GM23338 (cell line): Measurements from ENCODE around the gene ATP8A2. TPM values are rescaled to one million over a fixed set of nuclear protein-coding genes. Genes with fewer than 3 reads are reported as not detected.

Experiments
- ATAC-seq: fragments of 200-7000 bp; cut with Tn5 transposase; 3 replicates; pipeline ENCODE4 v1.9.1; 2020
- DNase-seq: peaks from one replicate; pipeline ENCODE4 v3.0.0-alpha.2; 2015; ENCODE audit warnings: low spot score
- H2AFZ ChIP-seq: fragments of 200-600 bp; sonication (generic); 2 replicates; pipeline ENCODE4 v1.8.0; 2016; ENCODE audit warnings: antibody characterized with exemption, mild to moderate bottlenecking, moderate library complexity
- H3F3A ChIP-seq: fragments of 200-600 bp; sonication (generic); replicated peaks from 2 replicates; pipeline ENCODE4 v1.8.0; 2017; ENCODE audit warnings: antibody characterized with exemption, mixed run types, low read depth
- H3K27ac ChIP-seq: fragments of 200-600 bp; sonication (generic); 2 replicates; pipeline ENCODE4 v1.6.1; 2016; ENCODE audit warnings: low read depth
- H3K27me3 ChIP-seq: fragments of 200-600 bp; sonication (generic); 2 replicates; pipeline ENCODE4 v1.8.0; 2016; ENCODE audit warnings: mild to moderate bottlenecking, mixed run types, moderate library complexity; ENCODE audit not compliant: insufficient read depth
- H3K36me3 ChIP-seq: fragments of 200-600 bp; sonication (generic); 2 replicates; pipeline ENCODE4 v1.8.0; 2016; ENCODE audit warnings: mild to moderate bottlenecking; ENCODE audit not compliant: insufficient read depth
- H3K4me1 ChIP-seq: fragments of 200-600 bp; sonication (generic); 2 replicates; pipeline ENCODE4 v1.8.0; 2016; ENCODE audit warnings: mild to moderate bottlenecking, moderate library complexity; ENCODE audit not compliant: insufficient read depth
- H3K4me2 ChIP-seq: fragments of 200-600 bp; sonication (generic); 2 replicates; pipeline ENCODE4 v1.7.1; 2017; ENCODE audit warnings: mixed run types
- H3K4me3 ChIP-seq: fragments of 200-600 bp; sonication (generic); 2 replicates; pipeline ENCODE4 v1.6.1; 2016; ENCODE audit warnings: mixed run types
- H3K79me2 ChIP-seq: fragments of 200-600 bp; sonication (generic); replicated peaks from 2 replicates; pipeline ENCODE4 v1.8.0; 2017; ENCODE audit warnings: mild to moderate bottlenecking; ENCODE audit not compliant: insufficient read depth
- H3K9me2 ChIP-seq: fragments of 200-600 bp; sonication (generic); 2 replicates; pipeline ENCODE4 v1.8.0; 2017; ENCODE audit not compliant: insufficient read depth
- H4K20me1 ChIP-seq: fragments of 200-600 bp; sonication (generic); replicated peaks from 2 replicates; pipeline ENCODE4 v1.8.0; 2017; ENCODE audit warnings: mild to moderate bottlenecking; ENCODE audit not compliant: insufficient read depth
- H3K27ac Mint-ChIP-seq: 2 replicates; pipeline ENCODE4 v1.8.0; 2020; ENCODE audit warnings: inconsistent platforms, mild to moderate bottlenecking, moderate library complexity, mixed read lengths
- H3K27me3 Mint-ChIP-seq: 3 replicates; pipeline ENCODE4 v1.8.0; 2022; ENCODE audit warnings: low read depth, mild to moderate bottlenecking, moderate library complexity, mixed read lengths, inconsistent platforms; ENCODE audit not compliant: insufficient read depth, poor library complexity
- H3K36me3 Mint-ChIP-seq: 3 replicates; pipeline ENCODE4 v1.8.0; 2021; ENCODE audit warnings: low read depth, mild to moderate bottlenecking, inconsistent platforms, moderate library complexity, mixed read lengths
- H3K4me1 Mint-ChIP-seq: 3 replicates; pipeline ENCODE4 v1.8.0; 2020; ENCODE audit warnings: mild to moderate bottlenecking, inconsistent platforms, mixed read lengths
- H3K4me3 Mint-ChIP-seq: 3 replicates; pipeline ENCODE4 v1.8.0; 2021; ENCODE audit warnings: moderate library complexity, mild to moderate bottlenecking, inconsistent platforms, mixed read lengths
- H3K9me3 Mint-ChIP-seq: 3 replicates; pipeline ENCODE4 v1.8.0; 2020; ENCODE audit warnings: moderate library complexity, mild to moderate bottlenecking, inconsistent platforms, mixed read lengths
- CREB1 ChIP-seq: fragments of 250-450 bp; sonication (Bioruptor Pico); IDR thresholded peaks from 2 replicates; pipeline ENCODE4 v1.5.0; 2020; ENCODE audit warnings: low read depth, mild to moderate bottlenecking, moderate library complexity
- CTCF ChIP-seq, 2 experiments: fragments of 200-600 bp in 1 of 2; sonication (generic) in 1 of 2; conservative IDR thresholded peaks; 2 replicates each; pipeline versions ENCODE4 v1.5.1 to v1.6.1; 2016 to 2017; ENCODE audit warnings: antibody characterized with exemption in 2 of 2, low read depth in 2 of 2, mild to moderate bottlenecking in 2 of 2, moderate library complexity in 1 of 2
- EZH2 ChIP-seq: fragments of 200-600 bp; sonication (generic); IDR thresholded peaks from one replicate; pipeline ENCODE4 v1.8.0; 2017; ENCODE audit warnings: antibody characterized with exemption, mild to moderate bottlenecking, low read depth; ENCODE audit not compliant: unreplicated experiment
- EZH2phosphoT487 ChIP-seq: fragments of 200-600 bp; sonication (generic); IDR thresholded peaks from one replicate; pipeline ENCODE4 v1.8.1; 2018; ENCODE audit warnings: antibody characterized with exemption; ENCODE audit not compliant: unreplicated experiment
- JUNB ChIP-seq: IDR thresholded peaks from one replicate; pipeline ENCODE4 v1.6.1; 2016; ENCODE audit warnings: antibody characterized with exemption; ENCODE audit not compliant: unreplicated experiment
- NANOG ChIP-seq: IDR thresholded peaks from 2 replicates; pipeline ENCODE4 v1.6.1; 2016; ENCODE audit warnings: antibody characterized with exemption, borderline replicate concordance
- POLR2AphosphoS5 ChIP-seq: IDR thresholded peaks from 2 replicates; pipeline ENCODE4 v1.6.1; 2016; ENCODE audit warnings: antibody characterized with exemption, low read depth
- REST ChIP-seq: IDR thresholded peaks from one replicate; pipeline ENCODE4 v1.6.1; 2018; ENCODE audit warnings: antibody characterized with exemption; ENCODE audit not compliant: unreplicated experiment
- STAT1 ChIP-seq: IDR thresholded peaks from one replicate; pipeline ENCODE4 v1.6.1; 2016; ENCODE audit warnings: antibody characterized with exemption; ENCODE audit not compliant: unreplicated experiment
- ZNF114 ChIP-seq: fragments of 250-450 bp; sonication (Bioruptor Pico); IDR thresholded peaks from 2 replicates; pipeline ENCODE4 v1.5.0; 2020; ENCODE audit warnings: mild to moderate bottlenecking, moderate library complexity
- ZNF331 ChIP-seq: fragments of 250-450 bp; sonication (Bioruptor Pico); IDR thresholded peaks from 2 replicates; pipeline ENCODE4 v1.5.0; 2020; ENCODE audit warnings: low read depth, mild to moderate bottlenecking, moderate library complexity
- polyA plus RNA-seq: library from polyadenylated mRNA; unstranded; fragments of >200 nt; fragmentation: Nextera tagmentation; extraction: Ambion mirVana; gene quantifications from 2 replicates; pipeline ENCODE4 v1.2.1, GENCODE V29; 2016
- total RNA-seq: library from RNA; depleted of rRNA; stranded (reverse); fragments of >200 nt; shearing (Covaris generic); gene quantifications from 2 replicates; pipeline ENCODE4 v1.2.3, GENCODE V29; 2014
- TF ChIP-seq, protein P1 (sequence below): fragments of 250-450 bp; sonication (Bioruptor Pico); IDR thresholded peaks from 2 replicates; pipeline ENCODE4 v1.5.0; 2020; ENCODE audit warnings: mild to moderate bottlenecking, moderate library complexity
- TF ChIP-seq, protein P2 (sequence below): IDR thresholded peaks from 2 replicates; pipeline ENCODE4 v1.6.1; 2016; ENCODE audit warnings: antibody characterized with exemption

The ATP8A2 gene
- total and polyA plus RNA-seq, 2 experiments from 2014 or later, result 5.7 to 8.8 TPM

DNA sequence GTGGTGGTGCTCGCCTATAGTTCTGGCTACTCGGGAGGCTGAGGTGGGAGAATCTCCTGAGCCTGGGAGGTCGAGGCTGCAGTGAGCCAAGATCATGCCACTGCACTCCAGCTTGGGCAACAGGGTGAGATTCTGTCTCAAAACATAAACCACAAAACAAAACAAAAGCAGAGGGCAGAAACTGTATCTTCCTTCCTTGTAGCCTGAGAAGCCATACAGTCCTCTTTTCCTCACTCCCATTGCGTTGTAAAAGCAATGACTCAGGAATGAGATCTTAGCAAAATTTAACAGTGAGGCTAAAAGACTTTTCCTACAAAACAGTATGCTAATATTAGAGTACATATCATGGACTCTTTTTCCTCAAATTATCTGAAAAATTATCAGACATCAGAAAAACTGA, 549.2 kb downstream of the ATP8A2 start:
- Mint-ChIP-seq H3K27me3 (peaks cover 3% of the 10 kb centered on the region), H3K4me3 (no peak overlapping the region), H3K9me3 (no peaks in the 10 kb centered on the region), H3K27ac (no peak overlapping the region), H3K4me1 (peaks cover 29% of the 10 kb centered on the region), H3K36me3 (no peaks in the 10 kb centered on the region)
- no peak overlapping the region for H3K27ac ChIP-seq
- no peak overlapping the region for H3K4me3 ChIP-seq
- no peaks in the 10 kb centered on the region for H3K9me2 ChIP-seq
- DNase-seq (no peak), ATAC-seq (no peak)
- no peak overlapping the region for H2AFZ ChIP-seq
- H3K36me3 ChIP-seq, result no peaks in the 10 kb centered on the region
- peaks cover 14% of the 10 kb centered on the region for H3K4me1 ChIP-seq
- H3K79me2 ChIP-seq, result no peaks in the 10 kb centered on the region
- TF ChIP-seq, protein P1, sequence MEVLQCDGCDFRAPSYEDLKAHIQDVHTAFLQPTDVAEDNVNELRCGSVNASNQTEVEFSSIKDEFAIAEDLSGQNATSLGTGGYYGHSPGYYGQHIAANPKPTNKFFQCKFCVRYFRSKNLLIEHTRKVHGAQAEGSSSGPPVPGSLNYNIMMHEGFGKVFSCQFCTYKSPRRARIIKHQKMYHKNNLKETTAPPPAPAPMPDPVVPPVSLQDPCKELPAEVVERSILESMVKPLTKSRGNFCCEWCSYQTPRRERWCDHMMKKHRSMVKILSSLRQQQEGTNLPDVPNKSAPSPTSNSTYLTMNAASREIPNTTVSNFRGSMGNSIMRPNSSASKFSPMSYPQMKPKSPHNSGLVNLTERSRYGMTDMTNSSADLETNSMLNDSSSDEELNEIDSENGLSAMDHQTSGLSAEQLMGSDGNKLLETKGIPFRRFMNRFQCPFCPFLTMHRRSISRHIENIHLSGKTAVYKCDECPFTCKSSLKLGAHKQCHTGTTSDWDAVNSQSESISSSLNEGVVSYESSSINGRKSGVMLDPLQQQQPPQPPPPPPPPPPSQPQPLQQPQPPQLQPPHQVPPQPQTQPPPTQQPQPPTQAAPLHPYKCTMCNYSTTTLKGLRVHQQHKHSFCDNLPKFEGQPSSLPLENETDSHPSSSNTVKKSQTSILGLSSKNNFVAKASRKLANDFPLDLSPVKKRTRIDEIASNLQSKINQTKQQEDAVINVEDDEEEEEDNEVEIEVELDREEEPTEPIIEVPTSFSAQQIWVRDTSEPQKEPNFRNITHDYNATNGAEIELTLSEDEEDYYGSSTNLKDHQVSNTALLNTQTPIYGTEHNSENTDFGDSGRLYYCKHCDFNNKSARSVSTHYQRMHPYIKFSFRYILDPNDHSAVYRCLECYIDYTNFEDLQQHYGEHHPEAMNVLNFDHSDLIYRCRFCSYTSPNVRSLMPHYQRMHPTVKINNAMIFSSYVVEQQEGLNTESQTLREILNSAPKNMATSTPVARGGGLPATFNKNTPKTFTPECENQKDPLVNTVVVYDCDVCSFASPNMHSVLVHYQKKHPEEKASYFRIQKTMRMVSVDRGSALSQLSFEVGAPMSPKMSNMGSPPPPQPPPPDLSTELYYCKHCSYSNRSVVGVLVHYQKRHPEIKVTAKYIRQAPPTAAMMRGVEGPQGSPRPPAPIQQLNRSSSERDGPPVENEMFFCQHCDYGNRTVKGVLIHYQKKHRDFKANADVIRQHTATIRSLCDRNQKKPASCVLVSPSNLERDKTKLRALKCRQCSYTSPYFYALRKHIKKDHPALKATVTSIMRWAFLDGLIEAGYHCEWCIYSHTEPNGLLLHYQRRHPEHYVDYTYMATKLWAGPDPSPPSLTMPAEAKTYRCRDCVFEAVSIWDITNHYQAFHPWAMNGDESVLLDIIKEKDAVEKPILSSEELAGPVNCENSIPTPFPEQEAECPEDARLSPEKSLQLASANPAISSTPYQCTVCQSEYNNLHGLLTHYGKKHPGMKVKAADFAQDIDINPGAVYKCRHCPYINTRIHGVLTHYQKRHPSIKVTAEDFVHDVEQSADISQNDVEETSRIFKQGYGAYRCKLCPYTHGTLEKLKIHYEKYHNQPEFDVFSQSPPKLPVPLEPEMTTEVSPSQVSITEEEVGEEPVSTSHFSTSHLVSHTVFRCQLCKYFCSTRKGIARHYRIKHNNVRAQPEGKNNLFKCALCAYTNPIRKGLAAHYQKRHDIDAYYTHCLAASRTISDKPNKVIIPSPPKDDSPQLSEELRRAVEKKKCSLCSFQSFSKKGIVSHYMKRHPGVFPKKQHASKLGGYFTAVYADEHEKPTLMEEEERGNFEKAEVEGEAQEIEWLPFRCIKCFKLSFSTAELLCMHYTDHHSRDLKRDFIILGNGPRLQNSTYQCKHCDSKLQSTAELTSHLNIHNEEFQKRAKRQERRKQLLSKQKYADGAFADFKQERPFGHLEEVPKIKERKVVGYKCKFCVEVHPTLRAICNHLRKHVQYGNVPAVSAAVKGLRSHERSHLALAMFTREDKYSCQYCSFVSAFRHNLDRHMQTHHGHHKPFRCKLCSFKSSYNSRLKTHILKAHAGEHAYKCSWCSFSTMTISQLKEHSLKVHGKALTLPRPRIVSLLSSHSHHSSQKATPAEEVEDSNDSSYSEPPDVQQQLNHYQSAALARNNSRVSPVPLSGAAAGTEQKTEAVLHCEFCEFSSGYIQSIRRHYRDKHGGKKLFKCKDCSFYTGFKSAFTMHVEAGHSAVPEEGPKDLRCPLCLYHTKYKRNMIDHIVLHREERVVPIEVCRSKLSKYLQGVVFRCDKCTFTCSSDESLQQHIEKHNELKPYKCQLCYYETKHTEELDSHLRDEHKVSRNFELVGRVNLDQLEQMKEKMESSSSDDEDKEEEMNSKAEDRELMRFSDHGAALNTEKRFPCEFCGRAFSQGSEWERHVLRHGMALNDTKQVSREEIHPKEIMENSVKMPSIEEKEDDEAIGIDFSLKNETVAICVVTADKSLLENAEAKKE, result no peak
- TF ChIP-seq ZNF331 (CRISPR knock-in tag) (no peak), ZNF114 (no peak), EZH2phosphoT487 (no peak), REST (no peak), CREB1 (CRISPR knock-in tag) (no peak), POLR2AphosphoS5 (no peak), CTCF (conservative IDR thresholded peaks at IDR 0.05; ENCODE audit: low read depth in 2 of 2) (no peak), EZH2 (no peak), STAT1 (no peak), NANOG (no peak), JUNB (no peak)
- TF ChIP-seq, protein P2, sequence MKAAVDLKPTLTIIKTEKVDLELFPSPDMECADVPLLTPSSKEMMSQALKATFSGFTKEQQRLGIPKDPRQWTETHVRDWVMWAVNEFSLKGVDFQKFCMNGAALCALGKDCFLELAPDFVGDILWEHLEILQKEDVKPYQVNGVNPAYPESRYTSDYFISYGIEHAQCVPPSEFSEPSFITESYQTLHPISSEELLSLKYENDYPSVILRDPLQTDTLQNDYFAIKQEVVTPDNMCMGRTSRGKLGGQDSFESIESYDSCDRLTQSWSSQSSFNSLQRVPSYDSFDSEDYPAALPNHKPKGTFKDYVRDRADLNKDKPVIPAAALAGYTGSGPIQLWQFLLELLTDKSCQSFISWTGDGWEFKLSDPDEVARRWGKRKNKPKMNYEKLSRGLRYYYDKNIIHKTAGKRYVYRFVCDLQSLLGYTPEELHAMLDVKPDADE, result no peak
- H3K4me2 ChIP-seq, result no peak overlapping the region
- no peaks in the 10 kb centered on the region for H3F3A ChIP-seq
- H3K27me3 ChIP-seq, result no peaks in the 10 kb centered on the region
- no peaks in the 10 kb centered on the region for H4K20me1 ChIP-seq
